K562 (cell line): Measurements from ENCODE around the gene STRA8. TPM values are rescaled to one million over a fixed set of nuclear protein-coding genes. Genes with fewer than 3 reads are reported as not detected.

ENCODE experiments used
- AFF4 ChIP-seq: sonication (generic); formaldehyde crosslinking; IDR thresholded peaks from 2 replicates; pipeline ENCODE4 v1.8.0; 2023; ENCODE audit warnings: mild to moderate bottlenecking, missing genetic modification reagents
- ATF2 ChIP-seq: sonication (generic); formaldehyde crosslinking; IDR thresholded peaks from 2 replicates; pipeline ENCODE4 v1.8.1; 2022; ENCODE audit warnings: missing genetic modification reagents
- CHD4 ChIP-seq: fragments of 200-600 bp; sonication (generic); IDR thresholded peaks from 3 replicates; pipeline ENCODE4 v1.6.1; 2012; ENCODE audit warnings: low read depth, mild to moderate bottlenecking, mixed read lengths, low read length, inconsistent platforms; ENCODE audit not compliant: insufficient read depth, insufficient replicate concordance, poor library complexity, severe bottlenecking
- HNRNPK ChIP-seq: fragments of 200-400 bp; formaldehyde crosslinking; IDR thresholded peaks from one replicate; pipeline ENCODE4 v1.6.1; 2018; ENCODE audit warnings: mild to moderate bottlenecking, low read depth, low read length; ENCODE audit not compliant: poor library complexity, severe bottlenecking
- MAZ ChIP-seq, 2 experiments: fragments of 450-650 bp in 1 of 2; sonication (generic) in 1 of 2; formaldehyde crosslinking; IDR thresholded peaks in 1 of 2; conservative IDR thresholded peaks in 1 of 2; 2 replicates each; pipeline versions ENCODE4 v1.4.0 to v1.5.0; 2020; ENCODE audit warnings: mild to moderate bottlenecking in 1 of 2, missing genetic modification reagents in 1 of 2
- MEF2D ChIP-seq: conservative IDR thresholded peaks from 2 replicates; pipeline ENCODE4 v1.6.1; 2016; ENCODE audit warnings: low read depth, missing genetic modification characterization, missing compliant biosample characterization
- NCOA1 ChIP-seq: fragments of 450-650 bp; IDR thresholded peaks from 2 replicates; pipeline ENCODE4 v1.6.1; 2016; ENCODE audit warnings: low read depth
- RBM34 ChIP-seq: fragments of 200-400 bp; formaldehyde crosslinking; IDR thresholded peaks from 2 replicates; pipeline ENCODE4 v1.6.1; 2018; ENCODE audit warnings: low read length, borderline replicate concordance; ENCODE audit not compliant: insufficient read depth
- ZNF12 ChIP-seq: sonication (generic); formaldehyde crosslinking; IDR thresholded peaks from 2 replicates; pipeline ENCODE4 v1.4.0; 2020; ENCODE audit warnings: mild to moderate bottlenecking, missing genetic modification reagents
- ZNF431 ChIP-seq: sonication (generic); formaldehyde crosslinking; IDR thresholded peaks from 2 replicates; pipeline ENCODE4 v1.8.0; 2022; ENCODE audit warnings: mild to moderate bottlenecking, missing genetic modification reagents
- ZNF445 ChIP-seq: fragments of 250-450 bp; sonication (Bioruptor Pico); IDR thresholded peaks from 2 replicates; pipeline ENCODE4 v1.4.0; 2020; ENCODE audit warnings: low read depth, mild to moderate bottlenecking, moderate library complexity
- ZNF609 ChIP-seq: sonication (generic); formaldehyde crosslinking; IDR thresholded peaks from 2 replicates; pipeline ENCODE4 v1.8.1; 2023; ENCODE audit warnings: missing genetic modification reagents, mild to moderate bottlenecking, borderline replicate concordance
- ZNF707 ChIP-seq: fragments of 250-450 bp; sonication (Bioruptor Pico); conservative IDR thresholded peaks from 2 replicates; pipeline ENCODE4 v1.8.0; 2022; ENCODE audit warnings: inconsistent platforms, mild to moderate bottlenecking, moderate library complexity
- ZNF740 ChIP-seq, 3 experiments: fragments of 200-800 bp in 1 of 3; sonication (Bioruptor generic) in 1 of 3; sonication (generic) in 1 of 3; formaldehyde crosslinking in 1 of 3; IDR thresholded peaks; 2 replicates each; pipeline versions ENCODE4 v1.6.1 to v1.8.0; 2016 to 2022; ENCODE audit warnings: mild to moderate bottlenecking in 2 of 3, missing compliant biosample characterization in 2 of 3, missing genetic modification characterization in 2 of 3, missing genetic modification reagents in 1 of 3
- polyA plus RNA-seq, 8 experiments: library from polyadenylated mRNA; depleted of rRNA in 4 of 8; stranded (reverse) in 5 of 8; unstranded in 3 of 8; fragments of >200 nt; fragmentation: Nextera tagmentation in 2 of 8; fragmentation: Illumina TruSeq in 1 of 8; extraction: Ambion mirVana in 2 of 8; extraction: Trizol in 1 of 8; gene quantifications; 2 replicates each; pipeline versions ENCODE4 v1.2.1 to v1.2.3, GENCODE V29; 2011 to 2014; ENCODE audit warnings: inconsistent platforms in 1 of 8, missing spikeins in 1 of 8
- total RNA-seq, 7 experiments: library from RNA; depleted of rRNA in 6 of 7; stranded (reverse); fragments of >200 nt in 6 of 7; fragmentation: Illumina TruSeq in 2 of 7; extraction: Trizol in 2 of 7; gene quantifications; 2 replicates each; pipeline versions ENCODE4 v1.2.1 to v1.2.3, GENCODE V29; 2011 to 2021; ENCODE audit warnings: low replicate concordance in 1 of 7

The STRA8 gene
- total and polyA plus RNA-seq, 9 of the 15 experiments (the other 6 are each of a cell fraction or from before 2014, with no cell fraction given), result not detected

GRCh38 chr7:135211179-135211945 lies 22.3 kb upstream of the STRA8 start, which contains the start of gene WDR91 (continued):
- peak; percentile 72; the same call in 1 of the 2 replicates for TF ChIP-seq ZNF12
- no peak for TF ChIP-seq CHD4
- TF ChIP-seq MAZ (CRISPR knock-in tag; conservative IDR thresholded peaks at IDR 0.05 in 1 of 2, IDR thresholded peaks at IDR 0.05 in 1 of 2), result peak; percentile 74 to 80
- TF ChIP-seq NCOA1, result no peak
- no peak for TF ChIP-seq MEF2D (tag)
- TF ChIP-seq AFF4 (CRISPR knock-in tag), result peak; percentile 53; the same call in 1 of the 2 replicates
- peak; percentile 85; the same call in 1 of the 2 replicates for TF ChIP-seq ZNF740 (CRISPR knock-in tag; IDR thresholded peaks at IDR 0.05)
- TF ChIP-seq ZNF740 (tag; IDR thresholded peaks at IDR 0.05), result no peak
- TF ChIP-seq HNRNPK, result no peak
- TF ChIP-seq RBM34, result no peak
- no peak for TF ChIP-seq ZNF609 (CRISPR knock-in tag)
- TF ChIP-seq ZNF707 (CRISPR knock-in tag), result no peak
- no peak for TF ChIP-seq ZNF445 (CRISPR knock-in tag)
- 0 out of 2 replicates have a peak, but pooled peaks have one; percentile 47 for TF ChIP-seq ZNF431 (CRISPR knock-in tag)
- no peak for TF ChIP-seq ATF2 (CRISPR knock-in tag)
